ENCODE results near the gene GANC. TPM values are rescaled to one million over a fixed set of nuclear protein-coding genes. Genes with fewer than 3 reads are reported as not detected.

The GANC gene
- total and polyA plus RNA-seq, 9 of the 15 experiments (the other 6 are each of a cell fraction or from before 2014, with no cell fraction given): 10.9 to 19.0 (median 14.5) TPM

DNA sequence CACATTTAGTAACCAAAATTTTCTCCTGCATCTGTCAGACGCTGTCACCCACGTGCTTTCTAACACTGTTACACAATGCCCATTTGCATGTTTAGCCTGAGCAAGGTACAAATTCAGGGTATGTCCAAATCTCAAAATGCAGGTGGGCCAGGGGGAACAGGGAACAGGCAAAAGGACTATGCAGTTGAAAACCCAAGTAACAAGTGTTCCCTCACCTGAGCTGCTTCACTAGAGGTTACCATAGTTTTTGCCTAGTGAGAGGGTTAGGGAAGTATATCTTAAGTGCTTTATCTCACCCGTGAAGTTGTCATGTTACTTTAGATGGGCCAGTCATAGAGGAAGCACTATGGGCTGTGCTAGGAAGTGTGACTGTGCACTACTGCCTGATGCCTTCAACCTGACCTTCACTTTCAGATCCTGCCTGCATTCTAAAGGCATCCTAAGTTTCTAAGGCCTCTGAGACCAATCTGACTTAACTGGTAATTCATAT lies 6.3 kb downstream of the GANC start (continued):
- TF ChIP-seq, protein P1, sequence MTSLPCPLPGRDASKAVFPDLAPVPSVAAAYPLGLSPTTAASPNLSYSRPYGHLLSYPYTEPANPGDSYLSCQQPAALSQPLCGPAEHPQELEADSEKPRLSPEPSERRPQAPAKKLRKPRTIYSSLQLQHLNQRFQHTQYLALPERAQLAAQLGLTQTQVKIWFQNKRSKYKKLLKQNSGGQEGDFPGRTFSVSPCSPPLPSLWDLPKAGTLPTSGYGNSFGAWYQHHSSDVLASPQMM (CRISPR knock-in tag; IDR thresholded peaks at IDR 0.05): no peak
- TF ChIP-seq, protein P2, sequence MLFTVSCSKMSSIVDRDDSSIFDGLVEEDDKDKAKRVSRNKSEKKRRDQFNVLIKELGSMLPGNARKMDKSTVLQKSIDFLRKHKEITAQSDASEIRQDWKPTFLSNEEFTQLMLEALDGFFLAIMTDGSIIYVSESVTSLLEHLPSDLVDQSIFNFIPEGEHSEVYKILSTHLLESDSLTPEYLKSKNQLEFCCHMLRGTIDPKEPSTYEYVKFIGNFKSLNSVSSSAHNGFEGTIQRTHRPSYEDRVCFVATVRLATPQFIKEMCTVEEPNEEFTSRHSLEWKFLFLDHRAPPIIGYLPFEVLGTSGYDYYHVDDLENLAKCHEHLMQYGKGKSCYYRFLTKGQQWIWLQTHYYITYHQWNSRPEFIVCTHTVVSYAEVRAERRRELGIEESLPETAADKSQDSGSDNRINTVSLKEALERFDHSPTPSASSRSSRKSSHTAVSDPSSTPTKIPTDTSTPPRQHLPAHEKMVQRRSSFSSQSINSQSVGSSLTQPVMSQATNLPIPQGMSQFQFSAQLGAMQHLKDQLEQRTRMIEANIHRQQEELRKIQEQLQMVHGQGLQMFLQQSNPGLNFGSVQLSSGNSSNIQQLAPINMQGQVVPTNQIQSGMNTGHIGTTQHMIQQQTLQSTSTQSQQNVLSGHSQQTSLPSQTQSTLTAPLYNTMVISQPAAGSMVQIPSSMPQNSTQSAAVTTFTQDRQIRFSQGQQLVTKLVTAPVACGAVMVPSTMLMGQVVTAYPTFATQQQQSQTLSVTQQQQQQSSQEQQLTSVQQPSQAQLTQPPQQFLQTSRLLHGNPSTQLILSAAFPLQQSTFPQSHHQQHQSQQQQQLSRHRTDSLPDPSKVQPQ (CRISPR knock-in tag; IDR thresholded peaks at IDR 0.05; ENCODE audit: borderline replicate concordance): no peak
- TF ChIP-seq GATAD2A (IDR thresholded peaks at IDR 0.05) (no peak), MEF2D (tag; conservative IDR thresholded peaks at IDR 0.05; ENCODE audit: low read depth) (no peak), KDM1A (IDR thresholded peaks at IDR 0.05) (no peak), NFIX (CRISPR knock-in tag; IDR thresholded peaks at IDR 0.05; ENCODE audit: low read depth) (no peak), ZNF274 (IDR thresholded peaks at IDR 0.05; ENCODE audit: borderline replicate concordance, low read depth, low read length) (no peak), L3MBTL2 (IDR thresholded peaks at IDR 0.05) (peak; percentile 85), ZNF75A (CRISPR knock-in tag; IDR thresholded peaks at IDR 0.05) (no peak), ZC3H11A (IDR thresholded peaks at IDR 0.05; ENCODE audit: low read depth, low read length) (no peak), MECOM (CRISPR knock-in tag; IDR thresholded peaks at IDR 0.05) (no peak), MAX (CRISPR knock-in tag; IDR thresholded peaks at IDR 0.05) (peak; percentile 56; the same call in 1 of the 2 replicates), ZNF445 (CRISPR knock-in tag; IDR thresholded peaks at IDR 0.05; ENCODE audit: low read depth) (no peak), DDX20 (tag; IDR thresholded peaks at IDR 0.05; ENCODE audit: low read depth) (no peak), ZFP1 (CRISPR knock-in tag; IDR thresholded peaks at IDR 0.05) (no peak), GABPB1 (CRISPR knock-in tag; IDR thresholded peaks at IDR 0.05) (0 out of 2 replicates have a peak, but pooled peaks have one; percentile 30), NR2C2 (CRISPR knock-in tag; IDR thresholded peaks at IDR 0.05) (no peak), NR2C2 (tag; IDR thresholded peaks at IDR 0.05) (peak; percentile 76), MTF1 (CRISPR knock-in tag; IDR thresholded peaks at IDR 0.05; ENCODE audit: borderline replicate concordance) (no peak), FOXM1 (IDR thresholded peaks at IDR 0.05; ENCODE audit: low read depth) (no peak), FOXM1 (CRISPR knock-in tag; IDR thresholded peaks at IDR 0.05; ENCODE audit: low read depth) (no peak), CHD4 (IDR thresholded peaks at IDR 0.05; ENCODE audit: insufficient read depth, insufficient replicate concordance, low read depth, low read length, poor library complexity, severe bottlenecking) (no peak), SIN3A (IDR thresholded peaks at IDR 0.05; ENCODE audit: borderline replicate concordance in 2 of 2, control insufficient read depth in 1 of 2, low read depth in 2 of 2, low read length in 2 of 2) (no peak), ZBTB8A (IDR thresholded peaks at IDR 0.05; ENCODE audit: partially characterized antibody) (no peak), ZNF324 (CRISPR knock-in tag; IDR thresholded peaks at IDR 0.05) (no peak), ATF6 (CRISPR knock-in tag; IDR thresholded peaks at IDR 0.05) (no peak)
